Hepatocyte (in vitro differentiated cells): Measurements from ENCODE around the gene CHAF1A. TPM values are rescaled to one million over a fixed set of nuclear protein-coding genes. Genes with fewer than 3 reads are reported as not detected.

Experiments
- DNase-seq: peaks from one replicate; pipeline ENCODE4 v3.0.0-alpha.2; 2016; ENCODE audit warnings: low spot score
- H2AFZ ChIP-seq: fragments of 200-600 bp; sonication (generic); 2 replicates; pipeline ENCODE4 v1.6.0; 2016; ENCODE audit warnings: antibody characterized with exemption, mild to moderate bottlenecking
- H3K27ac ChIP-seq: fragments of 200-600 bp; sonication (generic); 2 replicates; pipeline ENCODE4 v1.5.1; 2016; ENCODE audit warnings: mild to moderate bottlenecking
- H3K27me3 ChIP-seq: fragments of 200-600 bp; sonication (generic); 2 replicates; pipeline ENCODE4 v1.6.1; 2016
- H3K36me3 ChIP-seq: fragments of 200-600 bp; sonication (generic); replicated peaks from 2 replicates; pipeline ENCODE4 v1.5.1; 2016; ENCODE audit warnings: low read depth; ENCODE audit not compliant: insufficient read depth
- H3K4me1 ChIP-seq: fragments of 200-600 bp; sonication (generic); 2 replicates; pipeline ENCODE4 v1.5.1; 2016; ENCODE audit warnings: mild to moderate bottlenecking, moderate library complexity; ENCODE audit not compliant: insufficient read depth
- H3K4me2 ChIP-seq: fragments of 200-600 bp; sonication (generic); 2 replicates; pipeline ENCODE4 v1.6.0; 2016
- H3K4me3 ChIP-seq: fragments of 200-600 bp; sonication (generic); 2 replicates; pipeline ENCODE4 v1.5.1; 2016; ENCODE audit warnings: mild to moderate bottlenecking
- H3K79me2 ChIP-seq: fragments of 200-600 bp; sonication (generic); 2 replicates; pipeline ENCODE4 v1.6.0; 2017; ENCODE audit warnings: mild to moderate bottlenecking
- H3K9me2 ChIP-seq: fragments of 200-600 bp; sonication (generic); replicated peaks from 2 replicates; pipeline ENCODE4 v1.6.0; 2017; ENCODE audit warnings: mild to moderate bottlenecking; ENCODE audit not compliant: insufficient read depth
- H3K9me3 ChIP-seq: fragments of 200-600 bp; sonication (generic); 2 replicates; pipeline ENCODE4 v1.5.1; 2016; ENCODE audit warnings: low read depth, mild to moderate bottlenecking
- H4K20me1 ChIP-seq: fragments of 200-600 bp; sonication (generic); 2 replicates; pipeline ENCODE4 v1.6.0; 2016; ENCODE audit warnings: mild to moderate bottlenecking; ENCODE audit not compliant: insufficient read depth, poor library complexity, severe bottlenecking
- CTCF ChIP-seq: fragments of 200-600 bp; sonication (generic); IDR thresholded peaks from 2 replicates; pipeline ENCODE4 v1.5.1; 2016; ENCODE audit warnings: antibody characterized with exemption, mild to moderate bottlenecking; ENCODE audit not compliant: poor library complexity
- EZH2 ChIP-seq: fragments of 200-600 bp; sonication (generic); IDR thresholded peaks from 2 replicates; pipeline ENCODE4 v1.6.1; 2016; ENCODE audit warnings: antibody characterized with exemption, mild to moderate bottlenecking, borderline replicate concordance
- EZH2phosphoT487 ChIP-seq: fragments of 200-600 bp; sonication (generic); IDR thresholded peaks from one replicate; pipeline ENCODE4 v1.6.1; 2018; ENCODE audit warnings: antibody characterized with exemption, mild to moderate bottlenecking, low read depth, moderate library complexity; ENCODE audit not compliant: unreplicated experiment, severe bottlenecking
- WGBS: methylation state at CpG from one replicate; pipeline ENCODE4 v1.1.6; 2016; ENCODE audit warnings: low lambda C conversion rate; ENCODE audit errors: missing lambda C conversion rate; 5-methylcytosine and 5-hydroxymethylcytosine counted together
- polyA plus RNA-seq: library from polyadenylated mRNA; unstranded; fragments of >200 nt; fragmentation: Nextera tagmentation; extraction: Ambion mirVana; gene quantifications from 2 replicates; pipeline ENCODE4 v1.2.1, GENCODE V29; 2016
- total RNA-seq: library from RNA; depleted of rRNA; stranded (reverse); fragments of >200 nt; gene quantifications from 2 replicates; pipeline ENCODE4 v1.2.3, GENCODE V29; 2014

The CHAF1A gene
- total and polyA plus RNA-seq, 2 experiments from 2014 or later, result 6.2 to 6.5 TPM

DNA sequence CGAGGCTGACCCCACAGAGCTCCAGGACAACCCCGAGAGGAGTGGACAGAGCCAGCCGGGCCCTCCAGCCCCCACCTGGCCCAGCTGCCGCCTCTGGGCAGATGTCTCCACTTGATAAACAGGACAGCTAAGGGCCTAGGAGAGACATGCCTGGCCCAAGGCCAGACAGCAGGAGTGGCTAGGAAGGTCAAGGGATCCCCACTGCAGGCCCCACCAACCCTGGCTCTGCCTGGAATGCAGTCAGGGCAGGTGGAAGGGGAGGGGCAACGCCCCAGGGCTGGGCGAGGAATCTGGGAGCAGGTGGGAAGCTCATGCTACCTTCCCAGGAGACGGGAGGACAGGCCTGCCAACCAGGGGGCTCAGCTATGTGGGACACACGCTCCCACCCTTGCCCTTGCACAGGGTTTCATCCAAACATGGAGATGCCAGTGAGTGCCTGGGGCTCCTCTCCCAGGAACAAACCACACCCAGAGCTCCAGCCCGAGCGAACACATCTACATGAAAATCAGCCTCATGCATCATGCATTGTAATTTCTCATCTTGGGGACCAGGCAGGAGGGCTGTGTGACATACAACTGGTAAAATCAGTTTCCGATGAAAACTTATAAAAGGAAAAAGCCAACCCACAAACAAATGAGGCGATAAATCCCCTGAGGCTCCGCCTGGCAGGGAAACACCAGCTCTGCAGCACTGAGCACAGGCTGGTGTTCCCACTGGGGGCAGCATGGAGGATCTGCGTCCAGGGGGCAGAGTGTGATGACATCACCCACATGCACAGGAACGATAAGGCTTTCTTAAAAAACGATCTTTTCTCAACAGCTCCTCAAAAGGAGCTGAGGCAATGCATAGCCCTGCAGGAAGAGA is 27.0 kb upstream of the CHAF1A start:
- H3K4me1 ChIP-seq, result peaks cover 48% of the 10 kb centered on the region
- TF ChIP-seq EZH2phosphoT487, result no peak
- peak; percentile 42 for TF ChIP-seq CTCF
- WGBS, result 46% methylated on average over 16 of the region's 16 CpGs
- no peak overlapping the region for H2AFZ ChIP-seq
- no peaks in the 10 kb centered on the region for H3K36me3 ChIP-seq
- peak; percentile 85 for DNase-seq
- H3K27ac ChIP-seq, result peak overlapping the region; percentile 97
- no peak overlapping the region for H3K4me3 ChIP-seq
- H3K4me2 ChIP-seq, result peak overlapping the region; percentile 54
- H3K79me2 ChIP-seq, result peaks cover 90% of the 10 kb centered on the region
- H4K20me1 ChIP-seq, result peaks cover 44% of the 10 kb centered on the region
- no peaks in the 10 kb centered on the region for H3K9me2 ChIP-seq
- H3K9me3 ChIP-seq, result no peaks in the 10 kb centered on the region
- no peaks in the 10 kb centered on the region for H3K27me3 ChIP-seq

DNA sequence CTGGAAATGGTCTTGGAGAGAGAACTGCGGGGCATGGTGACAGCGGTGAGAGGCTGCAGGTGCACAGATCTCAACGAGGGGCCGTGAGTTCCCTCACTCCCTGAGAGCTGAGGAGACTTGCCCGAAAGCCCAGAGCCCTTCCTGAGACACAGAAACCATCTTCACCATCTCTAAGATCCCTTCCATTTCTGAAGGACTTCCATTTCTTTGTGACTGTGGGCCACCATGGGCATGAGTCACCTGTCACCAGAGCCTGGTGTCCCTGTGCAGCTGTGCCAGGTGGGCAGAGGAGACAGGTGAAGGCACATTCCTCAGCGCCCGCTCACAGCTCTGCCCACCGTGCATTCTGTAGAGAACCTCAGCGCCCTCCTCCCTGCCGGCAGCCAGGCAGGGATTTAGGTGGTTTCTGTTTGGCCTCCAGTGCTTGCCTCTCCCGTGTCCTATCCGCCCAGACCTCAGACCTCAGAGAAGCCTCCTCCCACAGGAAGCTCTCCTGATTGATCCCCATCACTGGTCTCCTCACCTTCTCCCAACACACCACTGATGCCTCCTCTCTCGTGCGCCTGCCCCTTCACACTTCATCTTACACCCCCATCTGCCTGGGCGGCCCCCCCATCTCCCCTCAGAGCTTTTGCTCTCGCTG is 26.3 kb upstream of the CHAF1A start:
- Histone ChIP-seq H3K4me1 (peaks cover 48% of the 10 kb centered on the region), H3K4me2 (peak overlapping the region; percentile 54), H3K27ac (peak overlapping the region; percentile 97), H3K9me3 (no peaks in the 10 kb centered on the region), H3K27me3 (no peaks in the 10 kb centered on the region), H4K20me1 (peaks cover 46% of the 10 kb centered on the region), H3K4me3 (no peak overlapping the region), H3K36me3 (no peaks in the 10 kb centered on the region), H3K79me2 (peaks cover 87% of the 10 kb centered on the region), H2AFZ (no peak overlapping the region), H3K9me2 (no peaks in the 10 kb centered on the region)
- 80% methylated on average over 16 of the region's 16 CpGs for WGBS
- no peak for TF ChIP-seq CTCF
- no peak for TF ChIP-seq EZH2
- no peak for TF ChIP-seq EZH2phosphoT487
- DNase-seq, result no peak

GRCh38 chr19:4376671-4376990 is 25.8 kb upstream of the CHAF1A start:
- 78% methylated on average over 10 of the region's 10 CpGs for WGBS
- peaks cover 83% of the 10 kb centered on the region for H3K79me2 ChIP-seq
- TF ChIP-seq EZH2phosphoT487, result no peak
- no peak for TF ChIP-seq EZH2
- TF ChIP-seq CTCF, result no peak

More at GRCh38 chr19:4376671-4376990, 25.8 kb upstream of the CHAF1A start:
- Histone ChIP-seq H3K4me1 (peaks cover 48% of the 10 kb centered on the region), H3K36me3 (no peaks in the 10 kb centered on the region), H4K20me1 (peaks cover 46% of the 10 kb centered on the region), H2AFZ (no peak overlapping the region), H3K4me2 (peak overlapping the region; percentile 54), H3K4me3 (no peak overlapping the region), H3K27ac (peak overlapping the region; percentile 97), H3K9me3 (no peaks in the 10 kb centered on the region), H3K9me2 (no peaks in the 10 kb centered on the region), H3K27me3 (no peaks in the 10 kb centered on the region)
- no peak for DNase-seq
